HG03095 (cell line): ENCODE measurements around the gene ATP10A.

Experiments used
- ATAC-seq: cut with Tn5 transposase; IDR thresholded peaks from one replicate; pipeline ENCODE4 v1.9.1; 2021; ENCODE audit warnings: moderate library complexity; ENCODE audit not compliant: unreplicated experiment

ATP10A gene

GRCh38 chr15:25708391-25708790 is 154.7 kb downstream of the ATP10A start:
- no peak for ATAC-seq

GRCh38 chr15:25707656-25708365 is 155.3 kb downstream of the ATP10A start:
- ATAC-seq = no peak

GRCh38 chr15:25706176-25706955 is 156.8 kb downstream of the ATP10A start:
- ATAC-seq = no peak

GRCh38 chr15:25705433-25706115 is 157.6 kb downstream of the ATP10A start:
- no peak for ATAC-seq

GRCh38 chr15:25703726-25704125 is 159.4 kb downstream of the ATP10A start:
- ATAC-seq = no peak

GRCh38 chr15:25701721-25702465 is 161.2 kb downstream of the ATP10A start:
- ATAC-seq = no peak

- no peak for ATAC-seq
Measured at GRCh38 chr15:25700916-25701315, 162.2 kb downstream of the ATP10A start.

GRCh38 chr15:25697586-25697985 is 165.5 kb downstream of the ATP10A start:
- ATAC-seq = no peak

GRCh38 chr15:25695875-25696760 is 167.0 kb downstream of the ATP10A start:
- ATAC-seq = no peak

GRCh38 chr15:25694823-25695312 is 168.3 kb downstream of the ATP10A start:
- ATAC-seq = no peak

GRCh38 chr15:25694239-25694584 is 168.9 kb downstream of the ATP10A start:
- no peak for ATAC-seq

GRCh38 chr15:25693321-25694238 is 169.5 kb downstream of the ATP10A start:
- ATAC-seq = no peak

GRCh38 chr15:25691544-25692430 is 171.3 kb downstream of the ATP10A start:
- no peak for ATAC-seq

- no peak for ATAC-seq
Measured at GRCh38 chr15:25690673-25691543, 172.2 kb downstream of the ATP10A start.

GRCh38 chr15:25689592-25689991 is 173.5 kb downstream of the ATP10A start:
- ATAC-seq = no peak

GRCh38 chr15:25688166-25688565 is 175.0 kb downstream of the ATP10A start:
- no peak for ATAC-seq

- ATAC-seq = no peak
Measured at GRCh38 chr15:25687689-25688088, 175.4 kb downstream of the ATP10A start.
